Measurements from ENCODE around the gene CYP4F11.
"Not testable (repeated sequence)": the region's sequence is repeated elsewhere in the genome, so short reads cannot be mapped to it uniquely, and the experiment has no call there.

Gene CYP4F11

DNA sequence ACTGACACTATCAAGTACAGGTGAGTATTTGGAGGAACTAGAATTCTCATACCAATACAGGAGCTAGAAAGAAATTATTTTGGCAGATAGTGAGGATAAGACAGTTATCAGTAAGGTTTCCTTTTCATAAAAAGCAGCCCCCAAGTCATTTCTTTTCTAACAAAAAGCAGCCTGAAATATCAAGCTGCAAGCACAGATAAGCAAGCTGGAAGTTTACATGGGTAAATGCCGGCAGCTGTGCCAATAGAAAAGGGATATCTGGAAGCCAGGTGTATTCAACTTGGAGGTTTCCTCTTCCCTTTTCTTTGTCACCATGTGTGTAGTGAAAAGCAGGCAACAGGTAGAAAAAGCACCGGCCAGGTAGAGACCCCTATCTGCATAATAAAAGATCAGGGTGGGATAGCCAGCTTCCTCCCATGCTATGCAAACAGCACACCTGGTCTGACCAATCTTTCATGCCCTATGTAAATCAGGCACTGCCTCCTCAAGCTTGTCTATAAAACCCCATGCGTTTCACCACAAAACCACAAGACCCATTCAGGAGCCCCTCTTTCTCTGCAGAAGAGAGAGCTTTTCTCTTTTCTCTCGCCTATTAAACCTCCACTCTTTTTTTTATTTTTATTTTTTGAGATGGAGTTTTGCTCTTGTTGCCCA, 59.4 kb downstream of the CYP4F11 start:
- no peak for DNase-seq

DNA sequence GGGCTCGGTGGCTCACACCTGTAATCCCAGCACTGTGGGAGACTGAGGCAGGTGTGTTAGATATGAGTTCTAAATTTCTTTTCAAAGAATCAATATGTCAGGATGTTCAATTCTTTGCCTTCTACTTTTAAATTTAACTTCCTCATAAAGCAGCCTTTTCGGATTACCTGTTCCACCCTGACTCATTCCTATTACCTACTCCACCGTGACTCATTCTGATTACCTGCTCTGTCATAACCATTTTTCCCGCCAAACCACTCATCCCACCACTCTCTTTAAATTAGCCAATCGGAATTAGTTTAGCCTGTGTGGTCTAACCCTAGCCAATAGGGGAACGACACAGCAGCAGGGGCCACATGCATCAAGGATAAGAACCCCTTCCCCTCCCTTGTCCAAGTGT, 60.6 kb downstream of the CYP4F11 start:
- not testable (repeated sequence) for DNase-seq

DNA sequence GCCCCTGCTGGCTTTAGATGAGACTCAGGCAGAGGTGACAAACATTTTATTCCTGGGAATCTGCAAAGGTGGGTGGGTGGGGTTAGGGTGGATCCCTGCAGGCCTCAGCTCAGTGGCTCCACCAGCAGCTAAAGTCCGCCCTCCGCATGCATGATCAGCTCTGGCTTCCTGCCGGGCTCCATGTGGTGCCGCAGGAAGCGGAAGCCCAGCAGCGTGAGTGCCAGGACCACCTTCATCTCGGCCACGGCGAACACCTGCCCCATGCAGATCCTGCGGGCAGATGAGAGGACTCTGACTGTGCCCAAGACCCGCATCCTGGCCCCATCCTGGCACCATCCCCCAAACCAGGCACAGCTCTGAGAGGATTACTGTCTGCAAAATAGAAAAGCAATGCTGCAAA, 62.8 kb downstream of the CYP4F11 start:
- DNase-seq, result no peak

DNA sequence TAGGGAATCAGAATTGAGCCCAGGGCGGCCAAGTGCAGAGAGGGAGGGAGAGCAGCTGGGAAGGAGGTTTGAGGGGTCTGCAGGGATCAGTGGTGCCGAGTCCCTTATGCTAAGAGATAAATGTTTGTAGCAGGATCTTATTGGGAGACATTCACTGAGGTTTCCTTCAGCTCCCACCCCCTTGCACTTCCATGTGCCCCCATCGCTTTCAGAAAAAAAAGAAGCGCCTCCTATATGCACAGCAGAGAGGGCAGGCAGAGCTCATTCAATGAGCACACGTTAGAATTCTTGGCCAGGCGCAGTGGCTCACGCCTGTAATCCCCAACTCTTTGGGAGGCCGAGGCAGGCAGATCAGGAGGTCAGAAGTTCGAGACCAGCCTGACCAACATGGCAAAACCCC, 64.5 kb downstream of the CYP4F11 start:
- no peak for DNase-seq

DNA sequence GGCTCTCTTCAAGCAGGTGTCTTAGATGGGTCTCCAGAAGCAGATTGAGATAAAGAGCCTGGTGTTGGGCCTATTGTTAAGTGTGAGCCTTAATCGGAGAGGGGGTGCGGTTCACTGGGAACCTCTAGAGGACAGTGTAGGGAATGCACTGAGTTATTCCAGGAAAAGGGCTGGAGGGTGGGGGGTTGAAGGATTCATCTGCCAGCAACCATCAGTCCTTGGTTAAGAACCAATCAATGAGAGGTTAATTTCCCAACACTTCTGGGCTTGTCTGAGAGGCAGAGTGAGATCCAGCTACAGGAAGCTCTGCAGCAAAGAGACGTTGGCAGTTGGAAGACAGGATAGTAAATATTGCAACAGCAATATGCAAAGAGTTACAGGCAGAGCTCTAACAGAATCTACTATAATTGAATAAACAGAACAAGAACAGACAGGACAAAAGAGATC, 65.2 kb downstream of the CYP4F11 start:
- peak; percentile 20 for DNase-seq

DNA sequence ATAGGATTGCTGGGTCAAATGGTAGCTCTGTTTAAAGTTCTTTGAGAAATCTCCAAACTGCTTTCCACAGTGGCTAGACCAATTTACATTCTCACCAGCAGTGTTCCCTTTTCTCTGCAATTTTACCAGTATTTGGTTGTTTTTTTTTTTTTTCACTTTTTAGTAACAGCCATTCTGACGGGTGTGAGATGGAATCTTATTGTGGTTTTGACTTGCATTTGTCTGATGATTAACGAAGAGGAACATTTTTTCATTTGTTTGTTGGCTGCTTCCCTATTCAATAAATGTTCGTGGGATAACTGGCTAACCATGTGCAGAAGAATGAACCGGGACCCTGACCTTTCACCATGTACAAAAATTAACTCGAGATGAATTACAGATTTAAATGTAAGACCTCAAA, 67.7 kb downstream of the CYP4F11 start:
- no peak for DNase-seq

DNA sequence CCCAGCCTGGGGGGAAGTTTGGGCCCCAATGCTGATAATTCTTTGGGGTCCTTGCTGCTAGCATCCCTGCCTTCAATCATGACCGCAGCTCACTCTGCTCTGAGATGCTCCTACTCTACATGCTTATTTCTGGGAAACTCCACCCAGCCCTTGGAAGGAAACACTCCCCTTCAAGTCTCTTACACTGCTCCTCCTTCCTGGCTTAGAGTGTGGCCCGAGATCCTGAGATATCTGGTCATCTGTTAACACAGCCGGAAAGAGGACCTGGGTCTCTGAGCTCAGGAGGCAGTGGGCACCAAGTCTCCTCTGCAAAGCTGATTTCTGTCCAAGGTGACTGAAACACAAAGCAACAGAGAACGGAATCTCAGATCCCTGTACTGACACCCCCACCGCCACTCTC, 69.5 kb downstream of the CYP4F11 start:
- no peak for DNase-seq

DNA sequence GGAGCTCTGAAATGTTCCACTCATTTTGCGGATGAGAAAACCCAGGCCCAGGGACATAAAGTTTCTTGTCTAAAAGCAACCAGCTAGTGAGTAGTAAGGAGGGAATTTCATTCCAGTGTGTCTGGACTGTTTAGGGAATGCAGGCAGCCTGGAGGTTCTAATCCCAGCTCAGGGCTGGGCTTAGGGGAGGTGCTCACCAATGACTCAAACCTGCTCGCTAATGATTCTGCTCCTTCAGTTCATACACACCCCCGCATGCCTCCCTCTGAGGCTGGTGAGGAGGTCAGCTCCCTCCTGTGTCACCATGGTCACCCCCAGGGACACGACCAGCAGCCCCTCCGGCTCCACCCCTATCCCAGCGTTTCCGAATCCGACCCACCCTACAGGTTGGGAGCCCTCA, 71.1 kb downstream of the CYP4F11 start:
- DNase-seq, result no peak

DNA sequence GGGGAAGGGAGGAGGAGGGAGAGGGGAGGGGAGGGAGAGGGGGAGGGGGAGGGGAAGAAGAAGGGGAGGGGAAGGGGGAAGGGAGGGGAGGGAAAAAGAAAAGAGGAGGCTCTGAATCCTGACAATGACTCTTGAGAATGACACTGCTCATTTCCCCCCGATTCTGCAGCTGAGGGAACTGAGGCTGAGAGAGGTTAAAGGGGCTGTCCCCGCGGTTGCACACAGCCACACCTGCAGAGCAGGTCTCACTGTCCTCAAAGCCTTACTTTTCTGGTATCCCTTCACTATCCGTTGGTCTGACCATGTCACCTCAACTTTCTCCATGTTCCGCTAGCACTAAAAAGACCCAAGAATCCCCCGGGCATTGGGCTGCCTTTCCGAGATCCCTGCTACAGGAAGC, 71.9 kb downstream of the CYP4F11 start:
- DNase-seq, result no peak
